Measurements from ENCODE around the gene TESK2. TPM values are rescaled to one million over a fixed set of nuclear protein-coding genes. Genes with fewer than 3 reads are reported as not detected.
"Not testable (repeated sequence)": the region's sequence is repeated elsewhere in the genome, so short reads cannot be mapped to it uniquely, and the experiment has no call there.

Gene TESK2
- total RNA-seq, 1 donor from 2014 or later = 6.0 TPM

GRCh38 chr1:45473302-45473701, 17.7 kb downstream of the TESK2 start:
- no peak for DNase-seq (ENCODE audit: low spot score)

DNA sequence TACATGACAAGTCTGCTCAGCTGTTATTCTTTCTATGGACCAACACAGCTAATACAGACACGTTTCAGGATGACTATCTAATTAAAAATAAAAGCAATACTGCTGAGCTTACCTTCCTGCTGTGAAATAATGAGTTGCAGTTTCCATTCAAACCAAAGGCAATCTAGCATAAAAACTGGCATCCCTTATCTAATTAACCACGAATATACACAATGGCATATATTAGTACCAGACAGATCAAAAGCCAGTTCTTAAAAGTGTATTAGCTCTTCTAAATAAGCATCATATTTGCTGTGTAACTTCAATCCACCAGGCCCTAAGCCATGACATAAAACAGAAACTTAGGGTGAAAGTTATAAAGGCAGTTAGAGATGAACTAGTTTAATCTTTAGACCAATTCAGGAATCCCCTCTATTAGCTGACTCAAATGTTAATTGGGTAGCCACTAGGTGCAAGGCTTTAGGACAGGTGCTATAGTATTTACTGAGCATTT, 20.6 kb downstream of the TESK2 start:
- DNase-seq (ENCODE audit: low spot score) = no peak

- not testable (repeated sequence) for DNase-seq (ENCODE audit: low spot score)
Observed at GRCh38 chr1:45467353-45467752, 23.6 kb downstream of the TESK2 start.

DNA sequence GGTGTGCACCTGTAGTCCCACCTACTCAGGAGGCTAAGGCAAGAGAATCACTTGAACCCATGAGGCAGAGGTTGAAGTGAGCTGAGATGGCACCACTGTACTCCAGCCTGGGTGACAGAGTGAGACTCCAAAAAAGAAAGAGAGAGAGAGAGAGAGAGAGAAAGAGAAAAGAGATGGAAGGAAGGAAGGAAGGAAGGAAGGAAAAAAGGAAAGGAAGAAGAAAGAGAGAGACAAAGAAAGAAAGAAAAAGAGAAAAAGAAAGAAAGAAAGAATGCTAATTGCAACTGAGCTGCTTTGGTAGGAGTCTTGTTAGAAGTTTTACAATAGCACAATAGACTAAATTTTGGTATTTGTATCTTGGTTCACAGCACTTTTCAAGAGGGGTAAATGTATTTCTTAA, 25.7 kb downstream of the TESK2 start:
- DNase-seq (ENCODE audit: low spot score) = no peak

GRCh38 chr1:45458894-45459293, 32.1 kb downstream of the TESK2 start:
- DNase-seq (ENCODE audit: low spot score) = no peak

GRCh38 chr1:45456531-45456930, 34.4 kb downstream of the TESK2 start:
- no peak for DNase-seq (ENCODE audit: low spot score)

DNA sequence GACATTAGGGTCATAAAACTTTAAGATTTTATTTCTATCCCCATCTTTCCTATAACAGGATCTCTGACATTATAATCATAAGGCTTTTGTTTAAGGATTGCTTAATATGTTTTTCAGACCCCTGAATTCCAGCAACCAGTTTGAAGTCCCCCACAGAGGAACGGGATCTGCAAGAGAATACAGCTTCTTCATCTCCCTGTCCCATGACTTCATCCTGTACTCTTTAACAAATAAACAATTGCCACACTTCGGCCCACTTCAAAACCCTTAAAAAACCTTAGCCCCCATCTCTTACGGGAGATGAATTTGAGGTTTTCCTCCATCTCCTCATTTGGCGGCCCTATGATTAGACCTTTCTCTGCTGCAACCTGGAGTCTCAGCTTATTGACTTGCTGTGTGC, 35.8 kb downstream of the TESK2 start:
- no peak for DNase-seq (ENCODE audit: low spot score)

DNA sequence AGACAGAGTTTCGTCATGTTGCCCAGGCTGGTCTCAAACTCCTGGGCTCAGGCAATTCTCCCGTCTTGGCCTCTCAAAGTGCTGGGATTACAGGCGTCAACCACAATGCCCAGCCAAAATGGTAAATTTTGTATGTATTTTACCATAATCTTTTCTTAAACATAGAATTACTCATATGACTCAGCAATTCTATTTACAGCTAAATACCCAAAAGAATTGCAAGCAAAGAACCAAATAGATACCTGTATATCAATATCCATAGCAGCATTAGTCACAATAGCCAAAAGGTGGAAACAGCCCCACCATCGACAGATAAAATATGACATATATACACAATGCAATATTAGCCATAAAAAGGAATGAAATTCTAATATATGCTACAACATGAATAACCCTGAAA, 36.5 kb downstream of the TESK2 start:
- DNase-seq (ENCODE audit: low spot score) = no peak

DNA sequence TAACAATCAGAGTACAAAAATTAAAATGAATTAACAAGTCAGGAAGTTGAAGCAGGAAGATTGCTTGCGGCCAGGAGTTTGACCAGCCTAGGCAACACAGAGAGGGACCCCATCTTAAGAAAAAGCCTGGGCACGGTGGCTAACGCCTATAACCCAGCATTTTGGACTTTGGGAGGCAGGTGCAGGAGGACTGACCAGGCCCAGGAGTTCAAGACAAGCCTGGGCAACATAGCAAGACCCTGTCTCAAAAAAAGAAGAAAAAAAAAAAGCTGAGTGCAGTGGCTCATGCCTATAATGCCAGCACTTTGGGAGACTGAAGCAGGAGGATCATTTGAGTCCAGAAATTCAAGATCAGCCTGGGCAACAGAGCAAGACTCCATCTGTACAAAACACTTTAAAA, 38.5 kb downstream of the TESK2 start:
- DNase-seq (ENCODE audit: low spot score) = no peak

DNA sequence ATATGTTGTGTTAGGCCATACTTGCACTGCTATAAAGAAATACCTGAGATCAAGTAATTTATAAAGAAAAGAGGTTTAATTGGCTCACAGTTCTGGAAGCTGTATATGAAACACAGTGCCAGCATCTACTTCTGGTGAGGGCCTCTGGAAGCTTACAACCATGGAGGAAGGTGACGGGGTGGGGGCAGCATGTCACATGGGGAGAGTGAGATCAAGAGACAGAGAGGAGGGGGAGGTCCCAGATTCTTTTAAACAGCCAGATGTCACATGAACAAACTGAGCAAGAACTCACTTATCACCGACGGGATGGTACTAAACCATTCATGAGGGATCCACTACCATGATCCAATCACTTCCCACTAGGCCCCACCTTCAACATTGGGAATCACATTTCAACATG, 42.6 kb downstream of the TESK2 start:
- DNase-seq (ENCODE audit: low spot score) = no peak

- no peak for DNase-seq (ENCODE audit: low spot score)
Observed at GRCh38 chr1:45446950-45447672, 43.9 kb downstream of the TESK2 start.

DNA sequence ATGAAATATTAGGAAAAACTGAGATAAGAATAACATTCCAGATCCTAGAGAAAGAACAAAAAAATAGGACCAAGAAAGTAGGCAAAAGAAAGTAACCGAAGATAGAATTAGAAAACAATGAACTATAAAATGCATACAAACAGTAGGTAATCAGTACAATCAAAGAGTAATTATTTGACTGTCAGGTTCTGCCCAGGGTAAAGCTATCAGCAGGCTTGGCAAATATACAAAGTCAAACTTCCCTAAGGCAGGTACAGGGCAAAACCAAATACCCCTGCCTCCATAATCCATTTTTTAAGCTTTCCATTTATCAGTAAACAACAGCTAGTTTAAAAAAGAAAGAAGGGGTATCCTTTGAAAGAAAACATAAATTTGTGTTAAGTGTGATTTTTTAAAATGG, 44.4 kb downstream of the TESK2 start:
- DNase-seq (ENCODE audit: low spot score) = no peak

DNA sequence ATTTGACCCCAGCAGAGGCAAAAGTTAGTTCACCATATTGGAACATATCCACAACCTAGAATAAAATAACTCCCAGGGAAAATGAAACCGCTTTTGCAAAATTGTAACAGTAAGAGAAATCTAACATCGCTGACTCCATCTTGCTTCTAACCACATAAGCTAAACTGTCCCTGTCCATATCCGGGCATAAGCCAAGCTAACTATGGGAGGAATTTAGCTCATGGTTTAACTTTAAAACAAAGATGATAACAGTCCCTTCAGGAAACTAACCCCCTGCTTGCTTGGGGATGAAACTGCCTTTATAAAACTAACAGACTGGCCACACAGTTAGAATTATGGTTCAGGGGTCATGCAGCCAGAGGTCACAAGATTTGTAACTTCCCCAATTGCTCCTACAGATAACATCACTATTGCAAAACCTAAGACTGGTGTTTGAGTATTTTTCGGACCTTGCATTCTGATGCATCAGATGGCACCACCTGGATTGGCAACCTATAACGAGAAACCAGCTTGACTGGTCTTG, 46.3 kb downstream of the TESK2 start:
- no peak for DNase-seq (ENCODE audit: low spot score)

- no peak for DNase-seq (ENCODE audit: low spot score)
Observed at GRCh38 chr1:45443580-45444446, 47.1 kb downstream of the TESK2 start.

DNA sequence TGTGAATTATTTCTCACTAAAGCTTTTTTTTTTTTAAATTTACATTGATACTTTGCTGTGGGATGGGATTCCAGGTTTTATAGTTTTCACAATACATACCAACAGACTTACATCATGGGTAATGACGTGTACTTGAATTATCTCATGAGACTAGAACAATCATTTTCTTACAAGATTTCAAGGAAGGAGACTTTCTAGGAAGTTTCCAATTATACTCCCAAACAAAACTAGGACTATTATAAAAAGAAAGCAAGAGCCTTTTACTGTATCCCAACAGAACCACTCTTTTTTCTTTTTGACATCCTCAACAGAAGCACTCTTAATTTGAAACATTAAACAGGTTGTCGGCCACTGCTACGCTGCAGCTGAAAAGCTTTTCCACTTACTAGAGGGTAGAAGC, 48.7 kb downstream of the TESK2 start:
- no peak for DNase-seq (ENCODE audit: low spot score)

GRCh38 chr1:45437323-45437722, 53.6 kb downstream of the TESK2 start:
- no peak for DNase-seq (ENCODE audit: low spot score)

- no peak for DNase-seq (ENCODE audit: low spot score)
Observed at GRCh38 chr1:45430490-45430889, 60.5 kb downstream of the TESK2 start.

DNA sequence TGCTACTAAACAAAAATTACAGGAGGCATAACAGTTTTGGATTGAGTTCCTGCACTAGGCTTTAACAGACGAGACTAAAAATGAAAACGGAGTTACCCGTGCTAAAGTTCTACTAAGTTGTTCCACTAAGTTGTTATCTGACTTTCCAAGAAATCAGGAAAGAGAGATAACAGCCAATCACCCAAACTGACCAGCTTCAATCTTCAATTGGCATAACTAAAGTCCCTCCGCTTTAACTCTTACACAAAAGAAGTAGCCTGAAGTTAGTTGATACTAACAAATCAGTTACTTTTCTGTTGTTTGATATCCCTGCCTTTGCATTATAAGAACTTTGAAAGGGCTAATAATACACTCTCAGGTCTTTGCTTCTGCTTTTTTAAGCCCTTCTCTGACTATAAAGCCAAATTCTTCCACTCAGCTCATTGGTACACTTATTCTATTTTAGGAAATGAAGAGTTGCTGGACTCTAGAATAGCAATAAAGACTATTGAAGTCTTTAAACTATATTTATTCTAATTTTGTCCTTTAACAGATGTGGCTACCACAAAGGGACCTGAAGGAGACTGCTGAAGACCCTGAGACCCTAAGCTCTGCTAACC, 61.3 kb downstream of the TESK2 start:
- DNase-seq (ENCODE audit: low spot score) = no peak

DNA sequence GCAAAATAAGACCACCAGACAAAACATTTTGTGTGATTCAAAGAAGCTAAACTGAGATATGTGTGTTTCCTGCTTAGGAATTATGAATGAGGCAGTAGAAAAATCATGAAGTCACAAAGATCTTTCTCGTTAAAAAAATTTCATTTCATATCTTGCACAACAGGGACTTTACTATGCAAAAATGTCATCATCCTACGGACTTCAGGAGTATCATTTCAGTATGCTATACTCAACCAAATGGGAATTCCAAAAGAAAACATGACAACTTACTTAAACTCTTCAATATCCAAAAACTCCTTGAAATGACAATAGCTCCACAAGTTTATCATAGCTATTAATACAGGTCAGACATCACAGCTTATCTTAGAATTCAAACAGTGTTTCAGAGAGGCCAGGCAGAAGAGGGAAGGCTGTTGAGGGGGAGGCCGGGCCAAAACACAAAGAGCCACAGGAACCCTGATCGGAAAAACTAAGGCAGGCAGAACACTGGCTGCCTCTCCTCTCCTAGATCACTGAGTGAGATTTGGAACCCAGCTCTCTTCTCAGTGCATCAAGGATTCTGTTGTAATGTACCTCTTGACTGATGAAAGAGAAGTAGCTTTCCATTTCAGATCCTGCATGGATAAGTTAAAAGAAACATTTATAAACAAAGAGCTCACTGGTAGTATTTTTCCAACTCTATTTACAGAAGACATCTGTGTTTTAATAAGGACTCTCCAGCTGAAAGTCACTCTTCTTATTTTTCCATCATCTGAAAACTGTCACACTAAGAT, 66.9 kb downstream of the TESK2 start:
- DNase-seq (ENCODE audit: low spot score) = no peak

GRCh38 chr1:45421935-45422334, 69.0 kb downstream of the TESK2 start:
- no peak for DNase-seq (ENCODE audit: low spot score)

- DNase-seq (ENCODE audit: low spot score) = no peak
Observed at GRCh38 chr1:45414746-45415145, 76.2 kb downstream of the TESK2 start.

DNA sequence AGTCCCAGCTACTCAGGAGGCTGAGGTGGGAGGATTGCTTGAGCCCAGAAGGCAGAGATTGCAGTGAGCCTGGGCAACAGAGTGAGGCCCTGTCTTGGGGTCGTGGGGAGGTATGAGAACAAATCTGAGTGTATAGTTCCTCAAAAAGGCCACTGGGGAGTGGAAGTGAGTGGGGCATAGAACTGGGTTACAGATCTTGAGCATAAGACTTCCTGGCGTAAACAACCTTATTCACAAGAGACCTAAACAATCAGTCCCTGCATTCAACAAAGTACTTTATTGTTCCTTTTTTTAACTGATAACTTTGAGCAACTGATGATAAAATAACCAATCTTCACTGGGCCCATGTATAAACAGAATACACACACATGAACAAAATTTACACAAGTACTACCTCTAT, 78.1 kb downstream of the TESK2 start:
- DNase-seq (ENCODE audit: low spot score) = no peak
